COLO668 (cell line): ENCODE measurements around the gene KCNV2.
A peak's percentile ranks its signal among the peaks of the same experiment; 100 is the strongest.
"Not testable (repeated sequence)": the region's sequence is repeated elsewhere in the genome, so short reads cannot be mapped to it uniquely, and the experiment has no call there.

Experiments used
- DNase-seq: peaks from one replicate; lab custom pipeline; 2025; ENCODE audit not compliant: unreplicated experiment; lab: John Stamatoyannopoulos, UW

Gene KCNV2

DNA sequence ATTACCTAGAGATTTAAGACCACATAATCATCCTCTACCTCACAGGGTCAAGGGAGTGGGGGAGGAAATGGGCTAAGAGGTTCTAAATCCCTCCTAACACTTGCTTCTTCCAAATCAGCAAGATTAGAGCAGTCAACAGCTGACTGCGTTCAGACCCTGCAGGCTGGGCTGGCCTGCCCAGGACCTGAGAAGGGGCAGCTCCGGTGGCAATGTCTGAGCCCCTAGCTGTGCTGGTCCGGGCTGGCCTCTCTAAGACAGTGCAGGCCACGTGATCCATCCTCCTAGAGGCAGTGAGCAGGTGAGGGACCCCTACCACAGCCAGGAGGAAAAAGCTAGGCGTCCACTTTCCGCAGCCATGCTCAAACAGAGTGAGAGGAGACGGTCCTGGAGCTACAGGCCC lies at the start of gene KCNV2:
KCNV2 (plus strand) TSS at position 126 of the 400 bp plus-strand sequence; CDS start at position 356, 230 bp downstream.
- no peak for DNase-seq

DNA sequence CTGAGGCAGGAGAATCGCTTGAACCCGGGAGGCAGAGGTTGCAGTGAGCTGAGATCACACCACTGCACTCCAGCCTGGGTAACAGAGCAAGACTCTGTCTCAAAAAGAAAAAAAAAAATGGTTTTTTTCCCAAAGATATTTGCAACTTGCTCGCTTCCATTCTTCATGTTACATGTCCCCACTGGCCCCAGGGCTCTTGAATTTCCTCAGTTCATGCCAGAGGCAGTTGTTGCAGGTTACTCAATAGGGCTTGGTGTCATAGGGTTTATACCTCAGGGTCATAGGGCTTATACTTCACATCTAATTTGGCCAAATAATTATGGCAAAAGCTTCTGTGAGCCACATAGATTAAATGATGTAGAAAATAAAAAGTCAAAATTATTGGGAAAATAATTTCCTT lies 44.1 kb upstream of the KCNV2 start:
- no peak for DNase-seq

DNA sequence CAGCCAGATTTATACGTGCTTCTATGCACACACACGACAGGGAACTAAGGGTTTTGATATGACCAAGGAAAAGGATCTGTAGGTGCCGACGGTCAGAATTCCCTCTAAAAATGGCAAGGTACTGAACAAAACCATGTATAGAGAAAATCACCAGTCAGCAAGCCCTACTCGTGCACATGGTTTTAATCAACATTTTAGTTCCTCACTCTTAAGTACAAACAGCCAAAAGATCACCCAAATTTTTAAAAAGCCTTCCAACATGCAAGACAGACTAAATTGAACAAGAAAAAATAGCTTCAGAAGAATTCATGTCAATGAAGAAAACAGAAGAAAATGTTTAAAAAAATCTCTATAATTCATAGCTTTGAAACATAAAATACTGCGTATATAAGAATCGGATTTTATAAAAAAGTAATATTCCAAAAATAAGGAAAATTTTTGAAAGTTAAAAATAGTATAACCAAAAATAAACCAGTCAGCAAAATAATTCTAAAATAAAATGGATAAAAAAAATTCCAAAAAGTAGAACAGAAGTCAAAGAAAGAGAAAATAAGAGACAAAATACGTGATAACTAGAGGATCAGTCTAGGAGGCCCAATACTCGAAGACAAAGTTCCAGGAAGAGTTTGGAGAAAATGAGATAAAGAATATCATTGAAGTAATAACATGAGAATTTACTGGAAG lies 43.0 kb upstream of the KCNV2 start:
- DNase-seq = no peak

DNA sequence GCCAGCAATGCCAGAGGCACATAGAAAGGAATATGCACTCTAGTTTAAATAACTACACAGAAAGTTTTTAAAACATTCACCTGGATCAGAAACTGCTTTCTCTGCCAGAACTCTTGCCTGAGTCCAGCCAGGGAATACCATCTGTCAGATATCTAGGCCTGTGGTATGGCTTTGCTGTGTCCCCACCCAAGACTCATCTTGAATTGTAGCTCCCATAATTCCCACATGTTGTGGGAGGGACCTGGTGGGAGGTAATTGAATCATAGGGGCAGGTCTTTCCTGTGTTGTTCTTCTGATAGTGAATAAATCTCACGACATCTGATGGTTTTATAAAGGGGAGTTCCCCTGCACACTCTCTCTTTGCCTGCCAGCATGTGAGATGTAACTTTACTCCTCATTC lies 41.5 kb upstream of the KCNV2 start:
- no peak for DNase-seq

DNA sequence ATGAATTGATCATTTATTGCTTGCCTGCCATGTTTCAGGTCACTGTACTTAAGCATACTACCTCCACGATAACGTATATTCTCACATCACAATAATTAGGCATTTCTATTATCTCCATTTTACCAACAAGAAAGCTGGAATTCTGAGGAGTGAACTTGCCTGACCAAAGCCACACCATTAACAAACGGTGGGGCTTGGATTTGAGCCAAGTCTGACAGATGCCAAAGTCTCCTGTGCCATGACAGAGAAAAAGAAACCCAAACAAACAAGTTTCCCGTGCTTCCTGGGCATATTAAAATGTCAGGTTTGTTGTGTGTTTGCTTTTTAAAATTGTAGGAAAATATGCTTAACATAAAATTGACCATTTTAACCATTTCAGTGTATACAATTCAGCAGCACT lies 40.8 kb upstream of the KCNV2 start:
- DNase-seq = peak; percentile 66

DNA sequence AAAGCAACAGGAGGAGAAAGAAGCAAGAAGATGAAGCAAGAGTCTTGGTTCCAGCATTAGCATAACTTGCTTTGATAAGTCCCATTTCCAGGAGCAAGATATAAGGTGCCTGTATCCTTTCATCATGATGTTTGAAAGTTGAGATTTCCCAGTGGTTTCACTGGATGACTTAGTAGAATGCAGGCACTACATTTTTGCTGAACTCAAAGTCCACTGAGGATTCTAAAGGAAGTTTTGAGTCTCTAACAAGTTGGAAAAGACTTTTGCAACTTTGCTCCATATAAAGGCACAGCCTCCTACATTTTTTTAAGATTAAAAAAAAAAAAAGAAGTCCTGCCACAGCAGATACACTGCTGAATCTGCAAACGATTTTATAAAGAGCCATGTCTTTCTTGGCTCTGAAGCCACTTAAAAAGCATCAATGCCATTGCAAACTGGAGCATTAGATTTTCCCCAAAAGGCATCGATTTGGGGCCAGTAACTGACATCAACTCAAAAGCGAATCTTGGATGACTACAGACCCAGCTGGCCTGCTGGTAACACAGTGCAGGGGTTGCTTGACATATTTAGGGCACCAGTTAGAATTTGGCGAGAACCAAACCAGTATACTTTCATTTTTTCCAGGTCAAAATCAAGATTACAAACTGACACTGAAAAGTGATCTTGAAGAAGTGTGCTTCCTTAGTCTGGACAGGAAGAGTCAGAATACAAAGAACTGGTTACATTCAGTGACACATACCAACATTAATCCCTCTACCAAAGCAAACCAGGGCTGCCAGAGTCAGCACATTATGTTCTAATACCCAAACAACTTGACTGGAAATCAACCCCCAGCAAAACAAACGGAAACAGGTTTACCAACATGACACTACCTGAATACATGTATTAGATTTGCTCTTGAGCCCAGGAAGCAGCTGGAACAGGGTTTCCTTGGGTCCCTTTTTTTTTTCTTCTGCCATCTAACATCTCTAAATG lies 39.1 kb upstream of the KCNV2 start:
- DNase-seq = peak; percentile 19

DNA sequence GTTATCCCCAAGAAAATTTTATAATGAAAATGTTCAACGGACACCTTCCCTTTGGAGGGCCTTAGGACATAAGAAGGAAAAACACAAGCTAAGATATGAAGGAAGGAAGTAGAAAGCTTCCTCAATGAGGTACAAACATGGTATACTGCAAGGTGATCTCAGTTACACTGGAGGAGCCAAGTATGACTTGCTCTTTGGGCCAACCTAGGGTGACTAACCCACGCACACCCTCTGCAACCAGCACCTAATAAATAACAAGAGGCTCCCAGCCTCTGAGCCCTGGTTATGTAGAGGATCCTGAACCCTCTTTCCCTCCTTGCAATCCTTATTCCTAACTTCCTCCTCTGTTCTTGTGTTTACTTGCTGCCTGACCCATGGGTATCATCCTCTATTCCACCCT lies 38.3 kb upstream of the KCNV2 start:
- DNase-seq = no peak

DNA sequence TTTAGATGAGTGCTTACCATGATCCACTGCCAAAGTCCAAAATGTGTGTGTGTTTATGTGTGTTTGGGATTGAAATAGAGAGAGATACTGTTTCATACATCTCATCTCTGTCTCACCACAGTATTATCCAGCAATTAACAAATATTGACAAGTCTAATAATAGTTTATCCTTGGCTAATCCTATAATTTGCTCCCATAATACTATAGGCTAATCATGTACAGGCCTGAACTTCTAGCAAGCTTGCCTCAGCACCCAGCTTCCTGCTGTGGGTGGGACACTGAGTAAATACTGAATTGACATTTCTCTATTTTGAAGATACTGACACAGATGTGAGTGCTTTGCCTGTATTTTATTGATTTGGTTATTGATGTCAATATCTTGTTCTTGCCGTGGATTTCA lies 35.3 kb upstream of the KCNV2 start:
- no peak for DNase-seq

DNA sequence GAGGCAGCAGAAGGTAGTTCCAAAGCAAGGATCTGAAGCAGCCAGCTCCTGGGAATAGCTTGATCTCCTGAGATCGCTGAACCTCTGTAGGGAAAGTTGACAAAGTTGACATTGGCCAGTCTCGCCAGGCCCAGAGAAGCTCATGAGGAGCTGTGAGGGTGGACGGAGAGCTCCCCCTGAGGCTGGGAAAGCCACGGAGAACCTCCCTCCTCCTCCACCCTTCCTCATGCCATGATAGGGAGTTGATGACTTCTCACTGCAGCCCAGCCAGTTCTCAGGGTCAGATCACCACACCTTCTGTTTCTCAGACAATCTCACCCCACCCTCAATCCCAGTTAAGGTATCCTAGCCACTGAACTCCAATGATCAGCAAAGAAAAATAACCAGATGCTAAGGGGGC lies 30.4 kb upstream of the KCNV2 start:
- no peak for DNase-seq

DNA sequence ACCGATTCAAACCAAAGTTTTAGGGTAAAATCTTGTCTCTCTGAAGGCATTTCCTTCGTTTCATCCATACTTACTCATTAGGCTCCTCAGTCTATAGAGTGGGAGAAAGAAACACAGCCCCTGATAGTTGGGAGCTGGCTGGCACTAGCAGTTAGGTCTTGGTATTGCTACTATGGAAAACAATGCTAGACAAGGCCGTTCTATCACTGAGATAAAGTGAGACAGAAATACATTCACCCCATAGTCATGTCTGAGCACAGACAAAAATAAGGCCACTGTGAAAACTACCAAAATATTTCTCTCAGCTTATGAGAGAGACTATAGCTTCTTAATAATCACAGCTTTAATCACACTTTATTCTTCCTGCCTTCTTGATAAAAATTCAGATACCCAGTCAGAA lies 28.7 kb upstream of the KCNV2 start:
- no peak for DNase-seq

DNA sequence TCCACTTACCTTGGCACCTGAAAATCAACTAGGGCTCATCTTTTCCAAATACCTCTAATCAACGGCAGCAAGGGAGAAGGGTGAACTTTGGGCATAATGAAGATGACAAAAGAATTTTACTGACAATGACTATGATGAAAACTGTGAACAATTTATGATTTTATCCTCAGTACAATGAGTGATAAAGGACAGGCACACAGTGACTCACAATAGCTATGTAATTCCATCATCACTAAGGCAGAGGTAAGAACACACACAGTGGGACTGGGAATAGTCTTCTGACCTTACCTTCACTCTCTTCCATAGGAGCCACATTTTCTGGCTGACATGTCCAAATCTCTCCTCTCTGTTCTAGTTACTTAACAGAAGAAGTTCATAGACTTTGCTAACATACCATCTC lies 26.1 kb upstream of the KCNV2 start:
- DNase-seq = no peak

DNA sequence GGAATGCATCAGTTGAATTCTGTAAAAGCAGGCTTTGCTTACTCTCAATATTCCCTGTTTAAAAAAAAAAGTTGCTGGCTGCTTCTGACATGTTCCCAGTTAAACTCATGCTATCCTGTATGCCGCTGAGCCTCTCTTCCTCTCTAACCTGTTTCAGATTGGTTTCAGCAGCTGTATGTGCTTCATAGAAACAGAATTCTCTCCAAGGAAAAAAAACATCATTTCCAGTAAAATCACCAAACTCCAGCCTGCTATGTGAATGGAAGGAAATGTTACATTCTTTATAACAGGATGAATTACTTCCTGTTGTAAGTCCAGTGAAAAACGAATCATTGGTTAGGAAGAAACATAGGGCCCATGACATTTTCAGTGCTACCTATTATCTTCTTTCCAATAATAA lies 25.7 kb upstream of the KCNV2 start:
- no peak for DNase-seq

DNA sequence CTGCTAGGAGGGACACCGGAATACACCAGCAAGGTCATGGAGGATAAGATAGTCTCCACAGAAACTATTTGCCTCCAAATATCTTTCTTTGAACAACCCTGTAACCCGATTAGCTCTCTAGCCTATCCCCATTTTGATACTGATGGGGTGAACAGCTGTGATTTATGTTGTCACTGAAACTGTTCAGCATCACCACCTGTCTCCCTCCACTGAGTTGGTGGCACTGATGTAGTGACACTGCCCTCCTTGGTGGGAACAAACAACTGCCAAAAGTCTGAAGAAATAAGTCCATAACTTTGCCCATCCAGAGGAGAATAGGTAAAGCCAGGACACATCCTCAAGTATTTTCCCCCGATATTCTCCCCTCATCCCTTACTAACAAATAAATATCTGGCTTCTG lies 24.3 kb upstream of the KCNV2 start:
- no peak for DNase-seq

DNA sequence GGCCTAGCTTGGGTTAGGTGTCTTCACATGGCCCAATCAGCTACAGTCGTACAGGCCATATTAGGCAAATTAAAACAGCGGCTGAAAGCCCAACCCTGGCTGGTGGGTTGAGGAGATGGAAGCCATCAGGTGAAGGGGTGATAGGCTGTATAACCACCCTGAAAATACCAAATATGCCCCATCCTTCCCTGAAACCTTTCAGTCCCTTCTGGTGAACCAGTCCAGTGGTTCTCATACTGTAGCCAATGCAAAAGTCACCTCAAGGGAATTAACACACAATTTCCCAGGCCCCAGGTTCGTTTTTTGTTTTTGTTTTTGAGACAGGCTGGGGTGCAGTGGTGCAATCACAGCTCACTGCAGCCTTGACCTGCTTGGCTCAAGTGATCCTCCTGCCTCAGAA lies 19.8 kb upstream of the KCNV2 start:
- no peak for DNase-seq

DNA sequence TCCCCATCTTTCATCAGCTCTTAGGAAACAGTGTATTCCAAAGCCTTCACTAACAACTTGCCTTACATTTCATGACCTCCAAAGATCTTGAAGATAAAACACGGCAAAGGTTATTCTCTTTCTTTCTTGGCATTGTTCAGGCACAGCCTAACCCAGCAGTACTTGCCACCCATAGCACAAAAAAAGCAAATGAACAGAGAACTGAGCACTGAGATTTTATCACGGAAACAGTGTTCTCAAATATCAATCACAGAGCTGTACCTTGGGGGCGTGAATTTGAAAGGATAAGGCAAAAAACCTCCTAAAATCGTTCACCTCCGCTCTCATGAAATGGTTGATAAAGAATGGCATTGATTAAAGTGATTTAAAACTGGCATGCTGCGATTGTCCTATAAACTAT lies 16.9 kb upstream of the KCNV2 start:
- DNase-seq = no peak

DNA sequence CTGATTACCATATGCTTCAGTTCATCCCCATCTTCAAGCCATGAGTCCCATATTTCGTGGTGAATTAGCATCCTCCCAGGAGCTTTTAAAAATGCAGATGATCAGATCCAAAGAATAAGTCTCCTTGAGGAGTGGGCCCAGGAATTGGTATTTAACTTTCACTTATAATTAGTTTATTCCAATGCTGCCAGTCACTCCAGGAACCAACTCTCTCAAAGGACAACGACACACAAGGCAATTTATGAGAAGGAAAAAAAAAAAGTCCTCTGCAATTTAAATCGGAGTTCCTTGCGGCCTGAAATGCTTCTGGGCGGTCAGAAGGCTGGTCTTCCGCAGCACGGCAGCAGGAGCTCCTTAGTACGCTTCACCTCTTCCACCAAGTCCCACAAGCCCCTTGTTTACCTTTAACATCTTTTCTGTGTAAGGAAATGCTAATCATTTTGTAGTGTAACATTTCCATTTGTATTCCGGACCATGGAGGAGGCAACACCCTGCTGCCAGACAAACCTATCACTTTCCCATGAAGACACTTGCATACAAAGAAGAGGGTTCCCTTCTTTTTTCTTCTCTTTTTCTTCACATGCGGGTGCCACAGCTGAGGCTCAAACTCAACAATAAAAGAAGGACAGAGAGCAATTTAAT lies 16.3 kb upstream of the KCNV2 start:
- DNase-seq = no peak

DNA sequence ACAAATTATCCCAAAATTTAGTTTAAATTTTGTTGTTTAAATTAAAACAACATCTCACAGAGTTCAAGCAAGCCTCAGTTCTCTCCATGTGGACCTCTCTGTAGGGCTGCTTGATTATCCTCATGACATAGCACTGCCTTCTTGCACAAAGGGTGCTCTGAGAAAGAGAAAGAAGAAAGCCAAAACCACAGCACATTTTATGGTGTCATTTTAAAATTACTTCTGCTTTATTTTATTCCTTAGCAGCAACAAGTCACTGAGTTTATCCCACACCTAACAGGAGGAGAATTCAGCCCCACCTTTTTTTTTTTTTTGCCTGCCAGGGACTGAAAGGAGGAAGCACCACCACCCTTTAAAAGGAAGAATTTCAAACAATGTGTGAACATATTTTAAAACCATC lies 12.8 kb upstream of the KCNV2 start:
- no peak for DNase-seq

DNA sequence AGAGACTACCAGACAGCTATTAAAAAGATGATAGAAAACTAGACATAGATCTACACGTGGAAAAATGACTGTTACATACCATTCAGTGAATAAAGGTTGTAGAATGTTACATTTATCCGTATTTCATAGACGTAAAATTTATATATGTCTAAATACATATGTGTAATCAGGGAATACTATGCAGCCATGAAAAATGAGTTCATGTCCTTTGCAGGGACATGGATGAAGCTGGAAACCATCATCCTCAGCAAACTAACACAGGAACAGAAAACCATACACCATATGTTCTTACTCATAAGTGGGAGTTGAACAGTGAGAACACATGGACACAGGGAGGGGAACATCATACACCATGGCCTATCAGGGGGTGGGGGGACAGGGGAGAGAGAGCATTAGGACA lies 10.1 kb upstream of the KCNV2 start:
- not testable (repeated sequence) for DNase-seq

DNA sequence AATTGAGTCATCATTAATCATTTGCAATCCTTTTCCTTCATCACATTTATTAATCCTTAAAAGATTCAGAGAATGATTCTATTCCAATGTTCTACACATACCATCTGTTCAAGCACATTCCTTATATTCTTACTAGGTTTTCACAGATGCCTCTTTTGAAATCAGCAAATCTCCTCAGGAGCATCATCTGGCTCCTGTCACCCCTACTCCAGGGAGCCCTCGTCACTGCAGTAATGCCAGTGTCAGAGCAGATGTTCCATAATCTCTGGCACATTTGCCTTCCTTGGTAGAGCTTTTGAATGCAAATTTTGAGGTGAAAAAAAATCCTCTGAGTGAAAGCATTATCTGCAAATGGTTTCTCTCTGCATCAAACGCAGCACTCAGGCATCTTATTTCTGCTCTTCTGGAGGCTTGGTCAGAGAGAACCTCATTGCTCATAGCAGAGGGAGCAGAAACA lies 7.6 kb upstream of the KCNV2 start:
- DNase-seq = no peak

DNA sequence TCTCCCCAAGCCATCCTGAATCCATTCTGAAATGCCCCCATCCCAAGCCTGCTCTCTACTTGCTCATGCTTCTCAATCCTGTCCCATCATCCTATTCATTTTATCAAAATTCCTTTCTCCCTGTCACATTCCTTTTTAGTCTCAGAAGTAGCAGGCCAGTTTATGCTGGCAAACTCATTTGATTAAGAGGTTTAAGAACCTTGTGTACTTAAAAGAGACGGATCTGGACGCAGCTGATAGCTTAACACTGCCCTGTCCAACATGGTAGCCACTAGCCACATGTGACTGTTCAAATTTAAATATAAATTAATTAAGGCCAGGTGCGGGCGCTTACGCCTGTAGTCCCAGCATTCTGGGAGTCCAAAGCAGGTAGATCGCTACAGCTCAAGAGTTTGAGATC lies 5.6 kb upstream of the KCNV2 start:
- DNase-seq = no peak

DNA sequence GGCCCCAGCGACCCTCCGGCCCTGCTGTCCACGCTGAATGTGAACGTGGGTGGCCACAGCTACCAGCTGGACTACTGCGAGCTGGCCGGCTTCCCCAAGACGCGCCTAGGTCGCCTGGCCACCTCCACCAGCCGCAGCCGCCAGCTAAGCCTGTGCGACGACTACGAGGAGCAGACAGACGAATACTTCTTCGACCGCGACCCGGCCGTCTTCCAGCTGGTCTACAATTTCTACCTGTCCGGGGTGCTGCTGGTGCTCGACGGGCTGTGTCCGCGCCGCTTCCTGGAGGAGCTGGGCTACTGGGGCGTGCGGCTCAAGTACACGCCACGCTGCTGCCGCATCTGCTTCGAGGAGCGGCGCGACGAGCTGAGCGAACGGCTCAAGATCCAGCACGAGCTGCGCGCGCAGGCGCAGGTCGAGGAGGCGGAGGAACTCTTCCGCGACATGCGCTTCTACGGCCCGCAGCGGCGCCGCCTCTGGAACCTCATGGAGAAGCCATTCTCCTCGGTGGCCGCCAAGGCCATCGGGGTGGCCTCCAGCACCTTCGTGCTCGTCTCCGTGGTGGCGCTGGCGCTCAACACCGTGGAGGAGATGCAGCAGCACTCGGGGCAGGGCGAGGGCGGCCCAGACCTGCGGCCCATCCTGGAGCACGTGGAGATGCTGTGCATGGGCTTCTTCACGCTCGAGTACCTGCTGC lies 839 bp downstream of the KCNV2 start:
- DNase-seq = no peak
